NK-92 treated with Interleukin-12 subunit alpha and Interleukin-12 subunit beta, amount 100 ng/mL, for 24 hours (cell line): ENCODE measurements around the gene TMSB4X.

Source experiments
- DNase-seq: peaks from one replicate; lab custom pipeline; 2025; lab: John Stamatoyannopoulos, UW

TMSB4X gene

DNA sequence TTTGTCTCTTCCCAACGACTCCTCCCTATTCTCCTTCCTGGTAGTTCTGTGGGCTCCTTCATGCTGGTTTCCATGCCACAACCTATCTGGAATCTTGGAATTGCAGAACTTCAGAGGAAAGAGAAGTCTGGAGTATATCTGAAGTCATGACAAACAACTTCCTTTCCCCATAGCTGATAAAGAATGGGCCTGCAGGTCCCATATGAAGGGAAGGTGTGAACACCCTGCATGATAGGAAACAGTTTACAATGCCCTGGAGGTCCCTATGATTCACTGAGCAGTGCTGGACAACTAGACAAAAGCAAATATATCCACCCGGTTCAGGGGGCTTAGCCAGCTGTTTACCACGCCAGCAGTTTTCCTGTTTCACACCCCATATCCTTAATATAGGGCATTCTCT, 50.1 kb downstream of the TMSB4X start:
- no peak for DNase-seq
